GM12872 (cell line): ENCODE results near the gene ARX.

Experiments
- TF ChIP-seq, protein P1 (sequence below): IDR thresholded peaks from 3 replicates; pipeline ENCODE4 v1.5.1; 2011; ENCODE audit warnings: low read depth, mild to moderate bottlenecking, low read length, moderate library complexity; ENCODE audit not compliant: insufficient read depth

The ARX gene

DNA sequence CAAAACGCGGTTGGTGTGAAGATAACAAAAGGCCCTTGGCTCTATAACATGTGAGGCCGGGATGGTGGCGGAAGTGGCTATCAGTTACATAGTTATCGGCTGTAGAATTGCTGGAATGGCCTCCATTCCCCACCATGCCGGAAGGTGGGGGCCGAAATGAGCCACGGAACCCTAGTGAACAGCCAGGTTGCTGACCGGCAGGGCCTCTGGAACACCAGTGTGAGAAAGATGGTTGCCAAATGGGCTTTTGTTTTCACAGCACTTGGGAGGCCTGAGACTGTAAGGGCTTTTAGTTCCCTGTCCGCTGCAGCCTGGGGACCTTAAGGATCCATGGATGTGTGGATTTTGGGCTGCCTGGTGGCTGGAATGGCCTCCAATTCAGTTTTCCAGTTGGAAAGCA lies 23.3 kb upstream of the ARX start:
- TF ChIP-seq, protein P1, sequence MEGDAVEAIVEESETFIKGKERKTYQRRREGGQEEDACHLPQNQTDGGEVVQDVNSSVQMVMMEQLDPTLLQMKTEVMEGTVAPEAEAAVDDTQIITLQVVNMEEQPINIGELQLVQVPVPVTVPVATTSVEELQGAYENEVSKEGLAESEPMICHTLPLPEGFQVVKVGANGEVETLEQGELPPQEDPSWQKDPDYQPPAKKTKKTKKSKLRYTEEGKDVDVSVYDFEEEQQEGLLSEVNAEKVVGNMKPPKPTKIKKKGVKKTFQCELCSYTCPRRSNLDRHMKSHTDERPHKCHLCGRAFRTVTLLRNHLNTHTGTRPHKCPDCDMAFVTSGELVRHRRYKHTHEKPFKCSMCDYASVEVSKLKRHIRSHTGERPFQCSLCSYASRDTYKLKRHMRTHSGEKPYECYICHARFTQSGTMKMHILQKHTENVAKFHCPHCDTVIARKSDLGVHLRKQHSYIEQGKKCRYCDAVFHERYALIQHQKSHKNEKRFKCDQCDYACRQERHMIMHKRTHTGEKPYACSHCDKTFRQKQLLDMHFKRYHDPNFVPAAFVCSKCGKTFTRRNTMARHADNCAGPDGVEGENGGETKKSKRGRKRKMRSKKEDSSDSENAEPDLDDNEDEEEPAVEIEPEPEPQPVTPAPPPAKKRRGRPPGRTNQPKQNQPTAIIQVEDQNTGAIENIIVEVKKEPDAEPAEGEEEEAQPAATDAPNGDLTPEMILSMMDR: no peak

DNA sequence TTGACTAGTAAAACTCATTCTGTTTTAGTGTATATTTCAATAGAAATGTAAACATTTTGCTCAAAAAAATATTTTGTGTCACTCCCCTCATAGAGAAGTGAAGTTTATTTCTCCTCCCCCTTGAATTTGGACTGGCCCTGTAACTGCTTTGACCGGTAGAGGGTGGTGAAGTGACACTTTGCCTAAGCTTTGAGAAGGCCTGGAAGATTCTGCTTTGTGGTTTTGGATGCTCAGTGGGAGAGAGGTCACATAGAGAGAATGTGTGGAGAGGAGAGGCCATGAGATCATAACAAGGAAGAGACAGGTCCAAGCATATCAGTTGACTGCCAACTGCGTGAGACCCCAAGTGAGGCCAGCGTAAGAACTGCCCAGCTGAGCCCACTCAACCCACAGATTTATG lies 19.1 kb upstream of the ARX start:
- TF ChIP-seq, protein P1: no peak

DNA sequence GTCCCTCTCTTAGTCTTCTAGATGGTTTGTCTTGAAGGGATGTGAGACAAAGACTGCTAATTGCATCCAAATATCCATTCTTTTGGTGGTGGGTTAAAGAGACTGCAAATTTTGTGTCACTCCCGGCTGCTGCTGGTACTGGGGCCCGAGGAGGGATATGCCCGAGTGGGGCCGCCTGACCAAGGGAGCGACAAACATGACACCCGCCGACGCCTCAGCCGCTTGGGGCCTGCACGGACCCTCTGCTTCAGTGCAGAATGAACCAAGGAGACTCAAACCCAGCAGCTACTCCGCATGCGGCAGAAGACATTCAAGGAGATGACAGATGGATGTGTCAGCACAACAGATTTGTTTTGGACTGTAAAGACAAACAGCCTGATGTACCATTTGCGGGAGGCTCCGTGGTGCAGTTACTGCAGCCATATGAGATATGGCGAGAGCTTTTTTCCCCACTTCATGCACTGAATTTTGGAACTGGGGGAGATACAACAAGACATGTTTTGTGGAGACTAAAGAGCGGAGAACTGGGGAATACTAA lies 13.6 kb upstream of the ARX start:
- TF ChIP-seq, protein P1: no peak

DNA sequence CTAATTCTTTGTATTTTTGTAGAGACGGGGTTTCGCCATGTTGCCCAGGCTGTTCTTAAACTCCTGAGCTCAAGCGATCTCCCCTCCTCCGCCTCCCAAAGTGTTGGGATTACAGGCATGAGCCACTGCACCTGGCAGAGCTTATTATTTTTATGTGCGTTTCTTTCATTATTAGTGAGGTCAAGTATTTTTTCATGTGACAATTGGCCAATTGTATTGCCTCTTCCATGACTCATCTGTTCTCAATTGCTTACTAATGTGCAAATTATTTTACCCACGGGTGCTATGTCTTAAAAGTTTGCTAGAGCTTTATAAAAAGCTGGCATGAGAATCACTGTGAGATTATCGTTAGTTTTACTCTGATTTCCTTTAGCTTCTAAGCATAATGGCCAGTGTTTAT lies 13.0 kb upstream of the ARX start:
- TF ChIP-seq, protein P1: no peak

DNA sequence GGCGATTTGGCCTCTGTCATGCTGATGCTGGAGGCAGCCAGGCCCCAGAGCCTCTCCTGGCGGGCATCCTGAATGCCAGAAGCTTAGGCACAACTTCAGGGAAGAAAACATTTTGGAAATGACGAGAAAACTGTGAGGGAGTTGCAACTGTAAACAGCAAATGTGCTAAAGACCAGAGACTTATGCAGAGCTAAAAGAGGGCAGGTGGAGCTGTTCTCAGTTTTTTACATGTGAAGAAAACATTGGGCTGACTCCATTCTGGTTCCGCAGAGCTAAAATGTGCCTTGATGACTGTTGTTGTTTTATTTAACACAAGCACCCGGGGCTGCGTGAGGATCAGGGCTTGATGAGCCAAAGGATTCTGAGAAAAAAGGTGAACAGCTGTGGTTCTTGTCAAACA lies 10.8 kb upstream of the ARX start:
- TF ChIP-seq, protein P1: no peak

DNA sequence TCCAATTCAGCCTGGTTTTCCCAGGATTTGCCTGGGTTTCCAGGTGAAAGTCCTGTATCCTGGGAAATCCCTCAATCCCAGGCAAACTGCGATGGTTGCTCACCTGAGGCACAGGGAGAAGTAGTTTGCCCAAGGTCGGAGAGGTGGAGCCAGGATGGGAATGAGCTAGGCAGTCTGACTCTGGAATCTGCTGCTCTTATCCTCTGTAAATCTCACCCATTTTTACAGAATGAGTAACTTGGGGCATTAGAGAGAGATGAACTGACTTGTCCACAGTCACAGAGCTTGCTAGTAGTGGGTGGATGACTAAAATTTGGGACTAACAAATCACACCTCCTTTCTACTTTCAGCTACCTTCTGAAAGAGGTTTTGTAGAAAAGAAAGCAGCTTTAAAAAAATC lies 9.8 kb upstream of the ARX start:
- TF ChIP-seq, protein P1: no peak

DNA sequence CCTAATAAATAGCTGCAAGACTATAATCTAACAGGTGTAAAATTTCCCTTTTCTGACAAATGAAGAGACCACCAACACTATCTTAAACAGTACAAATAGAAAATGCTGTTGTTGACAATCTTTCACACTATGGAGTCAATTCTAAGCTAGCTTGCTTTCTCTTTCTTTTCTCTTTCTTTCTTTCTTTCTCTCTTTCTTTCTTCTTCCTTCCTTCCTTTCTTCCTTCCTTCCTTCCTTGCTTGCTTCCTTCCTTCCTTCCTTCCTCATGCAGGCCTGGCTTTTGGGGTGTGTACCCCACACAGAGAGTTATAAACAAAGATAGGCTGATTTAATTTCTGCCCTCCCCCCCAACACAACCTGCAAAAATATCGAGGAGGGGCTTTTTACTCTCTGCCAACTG lies 8.1 kb upstream of the ARX start:
- TF ChIP-seq, protein P1: no peak
